Heart left ventricle (tissue), 16 donors: Measurements from ENCODE around the gene CNEP1R1. TPM values are rescaled to one million over a fixed set of nuclear protein-coding genes. Genes with fewer than 3 reads are reported as not detected.

Experiments used
- ATAC-seq, 4 donors: fragments of 200-7000 bp; cut with Tn5 transposase; one replicate each; pipeline ENCODE4 v1.9.1; 2020 to 2022; ENCODE audit warnings: moderate library complexity in 4 of 4, mild to moderate bottlenecking in 3 of 4, moderate number of reproducible peaks in 1 of 4
- DNase-seq, 5 donors: peaks; one replicate each; pipeline ENCODE4 v3.0.0-alpha.2; 2020
- H3K27ac ChIP-seq, 12 donors: fragments of 200-600 bp; sonication (generic) in 4 of 12; one replicate each; pipeline versions ENCODE4 v1.5.0 to v1.8.0; 2016 to 2022; ENCODE audit warnings: mild to moderate bottlenecking in 2 of 12
- H3K27me3 ChIP-seq, 9 donors: fragments of 200-600 bp; sonication (generic) in 2 of 9; one replicate each; pipeline versions ENCODE4 v1.5.1 to v1.8.0; 2016 to 2022; ENCODE audit warnings: mild to moderate bottlenecking in 3 of 9
- H3K36me3 ChIP-seq, 9 donors: fragments of 200-600 bp; sonication (generic) in 2 of 9; one replicate each; pipeline versions ENCODE4 v1.5.0 to v1.8.0; 2018 to 2022; ENCODE audit warnings: mild to moderate bottlenecking in 2 of 9
- H3K4me1 ChIP-seq, 12 donors: fragments of 200-600 bp; sonication (generic) in 4 of 12; one replicate each; pipeline versions ENCODE4 v1.5.0 to v1.8.0; 2016 to 2022; ENCODE audit warnings: mild to moderate bottlenecking in 3 of 12
- H3K4me3 ChIP-seq, 12 donors: fragments of 200-600 bp; sonication (generic) in 4 of 12; one replicate each; pipeline versions ENCODE4 v1.5.0 to v1.8.0; 2017 to 2022; ENCODE audit warnings: mild to moderate bottlenecking in 9 of 12, moderate library complexity in 4 of 12
- H3K9me3 ChIP-seq, 12 donors: fragments of 200-600 bp; sonication (generic) in 4 of 12; one replicate each; pipeline versions ENCODE4 v1.5.0 to v1.8.0; 2016 to 2022; ENCODE audit warnings: mild to moderate bottlenecking in 1 of 12
- CTCF ChIP-seq, 12 donors: fragments of 200-600 bp; sonication (generic) in 4 of 12; IDR thresholded peaks; one replicate each; pipeline versions ENCODE4 v1.5.0 to v1.8.0; 2018 to 2022; ENCODE audit warnings: antibody characterized with exemption in 12 of 12, mild to moderate bottlenecking in 5 of 12
- POLR2A ChIP-seq, 2 donors: fragments of 450-650 bp; IDR thresholded peaks; one replicate each; pipeline ENCODE4 v1.6.1; 2017; ENCODE audit warnings: antibody characterized with exemption in 2 of 2, mild to moderate bottlenecking in 2 of 2, moderate library complexity in 2 of 2
- WGBS, 4 donors: extraction: QIAGEN DNeasy Blood & Tissue Kit in 2 of 4; methylation state at CpG; one replicate each; pipeline versions ENCODE4 v1.1.5 to v1.1.7; 2013 to 2018; 5-methylcytosine and 5-hydroxymethylcytosine counted together
- intact Hi-C, 10 donors: fragments of 100-400 bp; cut with DNase I; formaldehyde crosslinking; loops; one replicate each; pipeline versions ENCODE4 v1.11.1 to v1.14.2; 2022
- polyA plus RNA-seq, 2 donors: library from polyadenylated mRNA; stranded (reverse); fragments of 200-250 nt; gene quantifications; one replicate each; pipeline ENCODE4 v1.2.3, GENCODE V29; 2013
- total RNA-seq, 9 donors: library from RNA; depleted of rRNA in 2 of 9; stranded (reverse); fragments of >200 nt in 2 of 9; fragmentation: NEBNext Ultra II Directional in 3 of 9; extraction: Animal tissue kit (Norgen Biotek cat#: 25700) in 3 of 9; gene quantifications; one replicate each; pipeline versions ENCODE4 v1.1.0 to v1.2.4, GENCODE V29; 2016 to 2023
- donor health status: ischemic (EF 13 %, LVEDD 7.1; RV severe dilation, severe dysfunction).
- donor health status: healthy with polysubstance abuse.
- donor health status: DM: no; HTN: yes; CAD: no.
- donor health status: DM: no; HTN: no; CAD: no.
- donor health status: ischemic (EF 25% LVEDD 6.9; RV normal size, moderate dysfunction).
- donor health status: ischemic (EF 25% LVEDD 5.7; RV mildly dilated, moderate dysfunction).
- donor health status: healthy.
- donor health status: DM: yes; HTN: yes; CAD: no.
- donor health status: ischemic (EF 35%, LVEDD 5.7; RV mildly dilated, moderate dysfunction).
- donor health status: nonischemic (EF 11% LVEDD 7.7; RV severe dilation, severe dysfunction).
- donor health status: DM: yes; HTN: yes; CAD: no.
- donor health status: PGD.
- donor health status: ischemic (EF 29% LVEDD 5.4; RV normal size, mild dysfunction).
- donor health status: nonischemic (EF 23%, LVEDD 6.1; RV moderate dilation, normal function).

CNEP1R1 gene
- total and polyA plus RNA-seq, 11 donors = 10.9 to 23.9 (median 17.1) TPM

DNA sequence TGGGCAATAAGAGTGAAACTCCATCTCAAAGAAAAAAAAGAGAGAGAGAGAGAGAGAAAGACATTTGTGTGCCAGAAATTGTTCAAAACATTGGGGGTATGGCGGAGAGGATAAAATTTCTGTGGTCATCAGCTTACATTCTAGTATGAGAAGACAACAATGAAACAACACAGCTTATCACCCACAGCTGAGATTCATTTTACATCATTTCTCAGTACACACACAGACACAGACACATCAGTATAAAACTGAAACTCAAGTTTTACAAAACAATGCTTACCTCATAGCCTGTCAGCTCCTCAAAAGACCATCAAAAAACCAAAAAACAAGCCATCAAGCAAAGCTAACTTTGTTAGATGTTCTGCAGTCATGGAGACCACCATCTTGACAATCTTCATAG is 31.4 kb upstream of the CNEP1R1 start:
- 84 to 100% (median 88%) methylated on average over 1 of the region's 1 CpG for WGBS, 4 donors
- intact Hi-C loops = no loop called here

GRCh38 chr16:49994006-49994405 is 31.0 kb upstream of the CNEP1R1 start:
- 34 to 53% (median 42%) methylated on average over 1 of the region's 1 CpG for WGBS, 4 donors
- intact Hi-C loops = no loop called here
- Histone ChIP-seq H3K4me1 (no peaks in the 10 kb centered on the region), H3K27me3 (peaks cover 0 to 4% (median 0%) of the 10 kb centered on the region in 9 donors), H3K4me3 (no peak overlapping the region), H3K27ac (no peak overlapping the region), H3K36me3 (no peaks in the 10 kb centered on the region), H3K9me3 (no peaks in the 10 kb centered on the region)
- no peak for DNase-seq
- TF ChIP-seq CTCF (IDR thresholded peaks at IDR 0.05) (no peak), POLR2A (IDR thresholded peaks at IDR 0.05) (no peak)
- no peak for ATAC-seq

More for the DNA sequence above, 31.4 kb upstream of the CNEP1R1 start:
- TF ChIP-seq POLR2A (IDR thresholded peaks at IDR 0.05) (no peak), CTCF (IDR thresholded peaks at IDR 0.05) (no peak)
- no peak for DNase-seq
- Histone ChIP-seq H3K36me3 (no peaks in the 10 kb centered on the region), H3K4me3 (no peak overlapping the region), H3K9me3 (no peaks in the 10 kb centered on the region), H3K27ac (no peak overlapping the region), H3K27me3 (peaks cover 0 to 4% (median 0%) of the 10 kb centered on the region in 9 donors), H3K4me1 (no peaks in the 10 kb centered on the region)
- no peak for ATAC-seq

GRCh38 chr16:49995720-49996119 is 29.3 kb upstream of the CNEP1R1 start:
- Histone ChIP-seq H3K27me3 (peaks cover 0 to 4% (median 0%) of the 10 kb centered on the region in 9 donors), H3K9me3 (no peaks in the 10 kb centered on the region), H3K4me3 (no peak overlapping the region), H3K27ac (no peak overlapping the region), H3K4me1 (no peaks in the 10 kb centered on the region), H3K36me3 (no peaks in the 10 kb centered on the region)
- TF ChIP-seq POLR2A (IDR thresholded peaks at IDR 0.05) = no peak
- TF ChIP-seq CTCF (IDR thresholded peaks at IDR 0.05) = no peak
- no peak for DNase-seq
- intact Hi-C loops = no loop called here
- ATAC-seq = no peak
- WGBS, 4 donors = 40 to 68% (median 60%) methylated on average over 1 of the region's 1 CpG

DNA sequence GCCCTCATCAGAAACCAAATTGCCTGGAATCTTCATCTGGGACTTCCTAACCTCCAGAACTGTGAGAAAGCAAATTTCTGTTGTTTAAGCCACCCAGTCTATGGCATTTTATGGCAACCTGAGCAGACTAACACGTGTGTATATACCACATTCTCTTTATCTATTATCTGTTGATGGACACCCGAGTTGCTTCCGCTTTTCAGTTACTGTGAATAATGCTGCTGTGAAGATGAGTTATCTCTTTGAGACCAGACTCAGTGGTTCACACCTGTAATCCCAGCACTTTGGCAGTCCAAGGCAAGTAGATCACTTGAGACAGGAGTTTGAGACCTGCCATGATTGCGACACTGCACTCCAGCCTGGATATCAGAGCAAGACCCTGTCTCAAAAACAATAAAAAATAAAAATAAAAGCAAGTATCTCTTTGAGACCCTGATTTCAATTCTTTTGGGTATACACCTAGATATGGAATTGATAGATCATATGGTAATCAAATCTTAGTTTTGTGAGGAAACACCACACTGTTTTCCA is 27.2 kb upstream of the CNEP1R1 start:
- Histone ChIP-seq H3K27ac (no peak overlapping the region), H3K27me3 (peaks cover 0 to 3% (median 0%) of the 10 kb centered on the region in 9 donors), H3K4me3 (no peak overlapping the region), H3K4me1 (no peaks in the 10 kb centered on the region), H3K9me3 (peaks cover 0 to 4% (median 0%) of the 10 kb centered on the region in 12 donors), H3K36me3 (no peaks in the 10 kb centered on the region)
- WGBS, 4 donors = 73 to 86% (median 81%) methylated on average over 4 of the region's 4 CpGs
- ATAC-seq (no peak), DNase-seq (no peak)
- intact Hi-C loops = no loop called here
- no peak for TF ChIP-seq CTCF (IDR thresholded peaks at IDR 0.05)
